Neural cell (in vitro differentiated cells): ENCODE measurements around the gene EREG.

Experiments
- EP300 ChIP-seq: fragments of 450-650 bp; conservative IDR thresholded peaks from 2 replicates; pipeline ENCODE4 v1.6.1; 2014; ENCODE audit warnings: antibody characterized with exemption, mild to moderate bottlenecking, moderate library complexity; ENCODE audit not compliant: poor library complexity, severe bottlenecking
- EZH2 ChIP-seq: fragments of 200-600, 300-800 bp; shearing (Covaris generic), sonication (generic); IDR thresholded peaks from 2 replicates; pipeline ENCODE4 v1.6.1; 2014; ENCODE audit warnings: antibody characterized with exemption, low read length, borderline replicate concordance, mild to moderate bottlenecking; ENCODE audit not compliant: insufficient read depth, poor library complexity, severe bottlenecking
- MXI1 ChIP-seq: fragments of 450-650 bp; conservative IDR thresholded peaks from 2 replicates; pipeline ENCODE4 v1.6.1; 2014; ENCODE audit warnings: antibody characterized with exemption, mild to moderate bottlenecking; ENCODE audit not compliant: poor library complexity, severe bottlenecking
- POLR2AphosphoS5 ChIP-seq: IDR thresholded peaks from 2 replicates; pipeline ENCODE4 v1.6.1; 2012
- RAD21 ChIP-seq: fragments of 450-650 bp; conservative IDR thresholded peaks from 2 replicates; pipeline ENCODE4 v1.6.1; 2014; ENCODE audit warnings: antibody characterized with exemption, mild to moderate bottlenecking, moderate library complexity
- SMC3 ChIP-seq: fragments of 450-650 bp; conservative IDR thresholded peaks from 2 replicates; pipeline ENCODE4 v1.6.1; 2014; ENCODE audit warnings: antibody characterized with exemption, mild to moderate bottlenecking, moderate library complexity; ENCODE audit not compliant: poor library complexity
- TAF1 ChIP-seq: IDR thresholded peaks from 2 replicates; pipeline ENCODE4 v1.6.1; 2012; ENCODE audit warnings: low read depth
- TF ChIP-seq, protein P1 (sequence below): fragments of 450-650 bp; IDR thresholded peaks from 2 replicates; pipeline ENCODE4 v1.5.1; 2014; ENCODE audit warnings: antibody characterized with exemption, mild to moderate bottlenecking, moderate library complexity; ENCODE audit not compliant: poor library complexity, severe bottlenecking
- TF ChIP-seq, protein P2 (sequence below): IDR thresholded peaks from 2 replicates; pipeline ENCODE4 v1.6.1; 2012; ENCODE audit warnings: borderline replicate concordance

DNA sequence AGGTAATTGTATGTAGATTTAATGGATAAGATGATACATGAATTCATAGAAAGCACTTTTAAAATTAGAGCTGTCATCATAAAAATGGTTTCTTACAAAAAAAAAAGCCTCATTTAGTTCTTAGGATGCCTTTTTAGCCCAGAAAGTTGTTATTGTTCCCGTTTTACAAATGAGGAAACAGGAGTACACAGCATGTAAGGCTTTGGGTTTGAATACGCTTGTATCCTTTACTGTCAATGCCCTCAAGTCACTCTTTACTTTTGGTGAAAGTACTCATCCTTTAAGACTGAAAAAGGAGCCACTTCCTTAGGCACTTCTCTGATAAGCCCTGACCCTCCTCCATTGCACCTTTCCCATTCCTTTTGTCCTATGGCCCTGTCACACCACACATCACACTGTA lies 4.9 kb downstream of the EREG start:
- TF ChIP-seq, protein P1, sequence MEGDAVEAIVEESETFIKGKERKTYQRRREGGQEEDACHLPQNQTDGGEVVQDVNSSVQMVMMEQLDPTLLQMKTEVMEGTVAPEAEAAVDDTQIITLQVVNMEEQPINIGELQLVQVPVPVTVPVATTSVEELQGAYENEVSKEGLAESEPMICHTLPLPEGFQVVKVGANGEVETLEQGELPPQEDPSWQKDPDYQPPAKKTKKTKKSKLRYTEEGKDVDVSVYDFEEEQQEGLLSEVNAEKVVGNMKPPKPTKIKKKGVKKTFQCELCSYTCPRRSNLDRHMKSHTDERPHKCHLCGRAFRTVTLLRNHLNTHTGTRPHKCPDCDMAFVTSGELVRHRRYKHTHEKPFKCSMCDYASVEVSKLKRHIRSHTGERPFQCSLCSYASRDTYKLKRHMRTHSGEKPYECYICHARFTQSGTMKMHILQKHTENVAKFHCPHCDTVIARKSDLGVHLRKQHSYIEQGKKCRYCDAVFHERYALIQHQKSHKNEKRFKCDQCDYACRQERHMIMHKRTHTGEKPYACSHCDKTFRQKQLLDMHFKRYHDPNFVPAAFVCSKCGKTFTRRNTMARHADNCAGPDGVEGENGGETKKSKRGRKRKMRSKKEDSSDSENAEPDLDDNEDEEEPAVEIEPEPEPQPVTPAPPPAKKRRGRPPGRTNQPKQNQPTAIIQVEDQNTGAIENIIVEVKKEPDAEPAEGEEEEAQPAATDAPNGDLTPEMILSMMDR, result no peak
- TF ChIP-seq EP300 (no peak), RAD21 (no peak), SMC3 (no peak), EZH2 (no peak), POLR2AphosphoS5 (no peak), MXI1 (no peak), TAF1 (no peak)
- TF ChIP-seq, protein P2, sequence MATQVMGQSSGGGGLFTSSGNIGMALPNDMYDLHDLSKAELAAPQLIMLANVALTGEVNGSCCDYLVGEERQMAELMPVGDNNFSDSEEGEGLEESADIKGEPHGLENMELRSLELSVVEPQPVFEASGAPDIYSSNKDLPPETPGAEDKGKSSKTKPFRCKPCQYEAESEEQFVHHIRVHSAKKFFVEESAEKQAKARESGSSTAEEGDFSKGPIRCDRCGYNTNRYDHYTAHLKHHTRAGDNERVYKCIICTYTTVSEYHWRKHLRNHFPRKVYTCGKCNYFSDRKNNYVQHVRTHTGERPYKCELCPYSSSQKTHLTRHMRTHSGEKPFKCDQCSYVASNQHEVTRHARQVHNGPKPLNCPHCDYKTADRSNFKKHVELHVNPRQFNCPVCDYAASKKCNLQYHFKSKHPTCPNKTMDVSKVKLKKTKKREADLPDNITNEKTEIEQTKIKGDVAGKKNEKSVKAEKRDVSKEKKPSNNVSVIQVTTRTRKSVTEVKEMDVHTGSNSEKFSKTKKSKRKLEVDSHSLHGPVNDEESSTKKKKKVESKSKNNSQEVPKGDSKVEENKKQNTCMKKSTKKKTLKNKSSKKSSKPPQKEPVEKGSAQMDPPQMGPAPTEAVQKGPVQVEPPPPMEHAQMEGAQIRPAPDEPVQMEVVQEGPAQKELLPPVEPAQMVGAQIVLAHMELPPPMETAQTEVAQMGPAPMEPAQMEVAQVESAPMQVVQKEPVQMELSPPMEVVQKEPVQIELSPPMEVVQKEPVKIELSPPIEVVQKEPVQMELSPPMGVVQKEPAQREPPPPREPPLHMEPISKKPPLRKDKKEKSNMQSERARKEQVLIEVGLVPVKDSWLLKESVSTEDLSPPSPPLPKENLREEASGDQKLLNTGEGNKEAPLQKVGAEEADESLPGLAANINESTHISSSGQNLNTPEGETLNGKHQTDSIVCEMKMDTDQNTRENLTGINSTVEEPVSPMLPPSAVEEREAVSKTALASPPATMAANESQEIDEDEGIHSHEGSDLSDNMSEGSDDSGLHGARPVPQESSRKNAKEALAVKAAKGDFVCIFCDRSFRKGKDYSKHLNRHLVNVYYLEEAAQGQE, result no peak
